ENCODE data around the gene ARHGAP33.

GRCh38 chr19:35754370-35755130, 20.8 kb upstream of the ARHGAP33 start:
- no peak for TF ChIP-seq CTCF (conservative IDR thresholded peaks at IDR 0.05 in 1 of 2, IDR thresholded peaks at IDR 0.05 in 1 of 2; ENCODE audit: low read depth in 1 of 2, low read length in 2 of 2)
- TF ChIP-seq EZH2 (IDR thresholded peaks at IDR 0.05; ENCODE audit: low read length, missing control alignments), result no peak
